ENCODE measurements around the gene C12orf42. TPM values are rescaled to one million over a fixed set of nuclear protein-coding genes. Genes with fewer than 3 reads are reported as not detected.

Gene C12orf42
- total RNA-seq, 1 donor from 2014 or later = 0.93 TPM

DNA sequence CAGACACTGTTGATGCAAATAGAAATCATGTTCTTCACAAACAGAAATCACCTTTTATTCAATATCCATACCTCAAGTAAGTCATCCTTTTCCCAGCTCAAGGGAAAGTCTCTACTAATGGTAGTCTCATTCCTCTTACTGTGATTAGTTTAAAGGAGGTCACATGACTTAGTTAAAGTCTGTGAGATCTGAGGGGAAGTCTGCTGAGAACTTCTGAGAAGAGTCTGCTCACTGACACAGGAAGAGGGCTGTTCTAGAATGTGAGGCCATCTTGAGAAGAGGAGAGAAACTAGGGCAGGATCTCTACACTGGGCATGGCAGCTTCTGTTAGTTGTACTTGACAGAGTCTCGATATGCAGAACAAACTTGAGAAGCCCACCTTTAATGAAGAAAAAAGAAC is 146.8 kb downstream of the C12orf42 start:
- intact Hi-C loops (cut with micrococcal nuclease) = no loop called here

DNA sequence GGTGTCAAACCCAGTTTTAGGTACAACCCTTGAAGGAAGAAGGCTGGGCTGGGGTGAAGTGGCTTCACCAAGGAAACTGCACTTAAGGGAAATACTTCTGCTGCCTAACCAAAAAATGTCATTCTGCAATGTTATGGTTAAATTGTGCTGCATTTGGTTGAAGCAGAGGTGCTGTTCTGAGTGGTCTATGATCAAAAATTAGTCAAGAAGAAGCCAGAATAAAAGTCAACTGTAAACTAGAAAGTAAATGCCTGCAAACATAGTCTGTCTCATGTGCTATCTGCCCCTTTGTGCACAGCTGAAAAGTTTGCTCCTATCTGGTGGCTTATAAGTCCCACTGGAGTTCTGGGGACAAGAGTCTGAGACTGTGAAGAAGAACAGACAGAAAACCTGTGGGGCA is 158.8 kb downstream of the C12orf42 start:
- intact Hi-C loops (cut with micrococcal nuclease) = no loop called here

DNA sequence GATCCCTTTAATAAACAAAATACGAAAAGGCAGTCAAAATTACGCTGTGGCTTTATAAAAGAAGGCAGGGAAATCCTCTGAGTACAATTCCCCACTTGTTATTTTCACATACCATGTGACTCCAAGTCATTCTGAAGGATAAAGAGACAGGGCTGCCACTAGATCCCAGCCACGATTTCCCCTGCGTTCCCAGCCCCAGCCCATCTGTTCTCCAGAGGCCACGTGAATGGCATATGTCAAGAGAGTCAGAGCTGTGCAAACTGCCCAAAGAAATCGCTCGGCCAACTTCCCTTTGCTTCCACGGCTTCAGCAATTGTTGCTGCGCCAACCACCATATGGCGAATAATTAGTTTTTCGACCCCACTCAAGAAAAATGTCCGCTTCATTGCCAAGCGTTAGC is 161.3 kb downstream of the C12orf42 start:
- intact Hi-C loops (cut with micrococcal nuclease) = no loop called here

DNA sequence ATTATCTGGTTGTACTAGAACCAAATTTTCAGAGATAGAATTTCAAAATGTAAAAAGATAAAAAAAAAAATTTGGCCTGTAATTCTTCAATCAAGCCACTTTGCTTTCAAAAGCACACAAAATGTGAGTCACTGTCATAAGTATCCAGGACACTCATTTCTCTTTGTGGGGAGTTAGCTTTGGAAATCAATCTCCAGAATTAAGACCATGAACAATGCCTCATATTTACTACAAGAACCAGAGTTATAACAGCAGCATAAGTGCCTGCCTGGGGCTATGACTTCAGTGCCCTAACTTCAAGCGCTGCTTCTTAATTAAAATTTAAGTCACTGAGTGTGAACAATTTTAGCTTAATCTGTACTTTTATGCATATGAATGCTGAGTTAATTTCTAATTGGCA is 162.1 kb downstream of the C12orf42 start:
- intact Hi-C loops (cut with micrococcal nuclease) = no loop called here

DNA sequence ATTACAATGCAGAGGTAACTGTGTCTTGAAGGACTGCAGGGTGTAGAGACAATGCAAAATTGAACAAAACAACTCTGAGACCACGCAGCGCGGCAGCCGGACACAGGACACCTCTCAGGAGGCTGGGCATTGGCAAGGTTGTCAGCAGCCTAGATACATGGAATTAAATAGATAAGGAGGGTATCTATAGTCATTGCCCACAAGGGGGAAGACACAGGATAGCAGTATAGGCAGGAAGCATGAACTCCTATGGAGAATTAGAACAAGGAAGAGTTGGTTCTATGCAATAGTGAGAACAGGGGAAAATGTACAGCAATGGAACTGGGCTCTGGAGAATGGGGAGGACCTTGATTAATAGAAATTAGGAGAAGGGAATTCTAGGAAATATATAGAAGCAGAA is 164.1 kb downstream of the C12orf42 start:
- intact Hi-C loops (cut with micrococcal nuclease) = no loop called here

DNA sequence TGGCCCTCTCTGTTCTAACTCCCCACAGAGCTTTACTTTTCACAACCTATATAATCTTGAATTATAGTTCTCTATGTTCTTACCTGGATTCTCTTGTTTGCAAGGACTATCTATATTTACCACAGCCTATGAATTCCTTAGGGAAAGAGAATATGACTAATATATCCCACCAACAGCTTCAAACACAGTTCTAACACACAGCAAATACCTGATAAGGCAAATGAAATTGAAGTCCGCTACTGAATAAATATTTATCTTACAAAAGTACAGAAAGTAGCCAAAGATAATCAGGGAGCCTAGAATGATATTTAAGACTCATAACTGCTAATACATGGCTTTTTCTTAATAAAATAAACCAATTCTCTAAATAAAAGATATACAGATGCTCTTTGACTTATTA is 165.1 kb downstream of the C12orf42 start:
- intact Hi-C loops (cut with micrococcal nuclease) = no loop called here

DNA sequence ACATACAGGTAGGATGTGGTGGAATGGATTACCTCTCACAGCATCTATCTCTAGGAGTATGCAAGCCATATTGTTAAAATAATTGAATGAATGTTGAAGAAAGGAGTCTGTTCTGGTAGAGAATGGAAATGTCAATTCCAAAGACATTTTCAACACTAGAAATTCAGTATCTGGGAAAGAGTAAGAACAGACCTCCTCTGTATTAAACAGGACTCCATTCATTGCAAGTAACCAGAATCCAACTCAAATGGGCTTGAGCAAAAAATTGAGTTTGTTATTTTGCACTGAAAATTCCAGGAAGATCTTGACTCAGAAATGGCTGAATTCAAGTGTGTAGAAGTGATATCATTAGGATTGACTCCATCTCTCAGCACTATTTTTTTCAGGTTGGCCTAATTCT is 168.1 kb downstream of the C12orf42 start:
- intact Hi-C loops (cut with micrococcal nuclease) = no loop called here

DNA sequence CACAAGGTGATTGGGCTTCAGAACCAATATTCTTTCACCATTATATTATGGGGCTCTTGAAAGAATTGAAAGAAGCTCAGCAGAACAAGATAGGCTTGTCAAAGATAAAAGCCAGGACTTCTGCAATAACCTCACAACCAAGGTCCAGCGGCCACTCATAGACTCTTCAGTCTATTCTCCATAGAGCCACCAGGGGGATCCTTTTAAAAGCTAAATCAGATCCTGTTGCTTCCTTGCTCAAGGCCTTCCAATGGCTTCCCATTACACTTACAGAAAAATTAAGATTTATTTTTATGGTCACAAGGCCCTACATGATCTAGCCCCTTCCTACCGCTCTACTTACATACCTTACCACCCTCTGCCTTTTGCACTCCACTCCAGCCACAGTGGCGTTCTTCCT is 169.6 kb downstream of the C12orf42 start:
- intact Hi-C loops (cut with micrococcal nuclease) = loop anchor here (1.0 kb wide), 2 partner anchors 178 to 222 kb away; no protein-coding TSS in a partner anchor

DNA sequence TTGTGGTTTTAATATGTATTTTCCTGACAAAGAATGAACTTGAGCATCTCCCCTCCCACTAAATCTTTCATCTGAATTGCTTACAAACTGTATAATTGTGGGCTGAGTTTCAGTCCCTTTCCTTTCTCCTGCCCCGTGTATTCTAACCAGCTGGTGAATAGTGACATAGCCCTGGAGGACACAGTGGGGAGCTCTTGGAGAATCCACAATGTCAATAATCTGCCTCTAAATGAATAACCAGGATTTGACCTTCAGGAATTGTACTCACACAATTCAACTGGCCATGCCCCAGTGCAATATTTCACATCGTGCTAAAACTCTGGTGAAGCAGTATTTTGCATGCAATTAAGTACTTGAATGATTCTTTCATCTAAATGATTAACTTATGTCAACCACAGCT is 177.2 kb downstream of the C12orf42 start:
- intact Hi-C loops (cut with micrococcal nuclease) = no loop called here

DNA sequence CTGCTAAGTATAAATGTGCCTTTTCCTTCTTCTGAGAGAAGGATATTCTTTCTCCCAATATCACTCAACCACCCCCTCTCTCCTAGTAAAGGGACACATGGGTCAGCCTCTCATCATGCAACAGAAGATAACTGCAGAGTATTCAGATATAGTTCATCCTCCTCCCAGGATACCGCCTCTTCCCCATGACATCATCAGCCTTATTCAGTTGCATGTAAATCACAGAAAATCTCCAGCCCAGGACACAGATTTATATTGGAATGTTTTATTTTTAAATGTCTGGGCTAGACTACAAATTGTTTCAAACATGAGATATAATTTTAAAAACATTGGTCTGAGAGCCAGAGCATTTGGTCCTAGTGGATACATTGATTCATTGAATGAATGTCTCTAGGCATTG is 178.5 kb downstream of the C12orf42 start:
- intact Hi-C loops (cut with micrococcal nuclease) = no loop called here

DNA sequence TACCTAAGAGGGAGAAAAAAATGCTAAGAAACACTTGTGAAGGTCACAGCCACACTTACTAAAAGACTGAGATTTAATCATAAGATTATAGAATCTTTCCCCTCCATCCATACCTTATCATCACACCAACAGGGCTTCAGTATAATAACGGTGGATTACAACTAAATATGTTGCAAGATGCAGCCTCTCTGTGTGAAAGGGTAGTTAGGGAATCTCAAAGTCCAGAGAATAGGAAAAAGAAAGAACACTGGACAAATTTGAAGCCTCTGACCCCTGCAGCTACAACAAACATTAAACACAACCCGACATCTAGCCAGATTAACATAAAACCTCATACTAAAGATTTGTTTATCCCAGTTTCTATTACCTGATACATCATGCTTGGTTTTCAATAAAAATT is 181.0 kb downstream of the C12orf42 start:
- intact Hi-C loops (cut with micrococcal nuclease) = no loop called here

DNA sequence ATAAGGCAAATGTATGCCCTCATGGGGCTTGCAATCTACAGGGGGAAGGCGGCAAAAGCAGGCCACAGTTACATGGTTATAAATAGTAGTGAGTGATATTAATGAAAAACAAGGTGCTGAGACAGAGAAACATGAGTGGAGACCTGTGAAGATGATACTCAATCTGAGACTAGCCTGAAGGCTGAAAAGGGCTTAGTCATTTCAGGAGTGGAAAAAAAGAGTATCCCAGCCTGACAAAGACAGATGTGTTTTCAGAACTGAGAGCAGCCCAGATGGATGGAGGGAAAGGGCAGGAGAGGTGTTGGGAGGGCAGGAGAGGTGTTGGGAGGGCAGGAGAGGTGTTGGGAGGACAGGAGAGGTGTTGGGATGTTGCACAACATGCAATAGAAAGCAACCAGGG is 181.9 kb downstream of the C12orf42 start:
- intact Hi-C loops (cut with micrococcal nuclease) = no loop called here

DNA sequence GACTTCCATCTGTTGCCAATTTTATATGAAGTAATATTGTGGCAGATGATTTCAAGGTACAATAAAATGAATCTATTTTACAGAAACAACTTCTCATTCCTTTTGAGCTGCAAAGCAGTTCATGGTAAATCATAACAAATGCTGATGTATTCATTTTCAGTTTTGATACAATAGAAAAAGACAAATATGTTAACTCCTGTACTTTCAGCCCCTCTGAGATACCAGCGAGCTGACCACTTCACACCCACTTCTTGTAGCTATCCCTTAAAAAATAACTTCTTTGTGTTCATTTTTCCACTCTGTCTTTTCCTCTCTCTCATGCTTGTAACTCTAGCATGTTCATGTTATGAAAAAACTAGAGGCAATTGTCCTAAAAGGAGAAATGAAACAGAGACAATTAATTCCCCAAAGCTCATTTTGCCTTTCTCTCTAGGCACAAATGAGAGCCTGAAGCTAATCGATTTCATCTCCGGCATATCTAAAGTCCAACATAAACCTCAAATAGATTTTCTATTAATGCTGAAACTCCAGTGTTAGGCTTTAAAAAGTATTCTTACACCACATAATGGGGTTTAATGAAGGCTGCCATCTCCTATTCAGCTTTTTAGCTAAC is 182.9 kb downstream of the C12orf42 start:
- intact Hi-C loops (cut with micrococcal nuclease) = no loop called here

DNA sequence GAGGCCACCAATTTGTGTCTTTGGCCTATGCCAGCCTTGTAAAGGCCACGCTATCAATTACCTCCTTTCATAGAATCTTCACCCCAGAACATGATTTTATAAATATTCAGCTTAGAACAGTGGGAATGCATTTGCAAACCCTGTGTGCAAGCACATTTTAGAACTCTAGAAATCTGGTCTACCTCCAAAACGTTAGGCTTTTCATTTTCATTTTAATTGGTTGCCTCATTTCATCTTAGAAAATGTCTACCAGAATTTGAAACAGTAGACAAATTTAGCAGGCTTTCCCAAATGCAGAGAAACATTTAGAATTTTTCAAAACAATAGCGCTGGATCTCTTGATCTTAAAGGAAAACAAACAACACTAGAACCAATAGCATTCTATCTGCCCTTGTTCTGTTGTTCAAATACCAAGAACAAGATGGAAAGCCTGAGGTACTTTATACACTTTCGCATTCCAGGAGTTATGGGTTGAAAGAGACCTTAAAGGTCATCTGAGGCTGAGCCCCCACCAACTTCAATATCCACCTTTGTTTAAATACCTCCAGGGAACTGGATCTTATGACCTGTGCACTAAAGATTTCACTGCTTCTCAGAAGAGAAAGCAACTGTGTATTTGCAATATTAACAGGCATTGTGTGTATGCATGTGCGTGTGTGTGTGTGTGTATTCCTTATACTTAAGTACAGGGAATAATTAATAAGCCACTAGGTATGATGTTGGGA is 185.1 kb downstream of the C12orf42 start:
- intact Hi-C loops (cut with micrococcal nuclease) = no loop called here

DNA sequence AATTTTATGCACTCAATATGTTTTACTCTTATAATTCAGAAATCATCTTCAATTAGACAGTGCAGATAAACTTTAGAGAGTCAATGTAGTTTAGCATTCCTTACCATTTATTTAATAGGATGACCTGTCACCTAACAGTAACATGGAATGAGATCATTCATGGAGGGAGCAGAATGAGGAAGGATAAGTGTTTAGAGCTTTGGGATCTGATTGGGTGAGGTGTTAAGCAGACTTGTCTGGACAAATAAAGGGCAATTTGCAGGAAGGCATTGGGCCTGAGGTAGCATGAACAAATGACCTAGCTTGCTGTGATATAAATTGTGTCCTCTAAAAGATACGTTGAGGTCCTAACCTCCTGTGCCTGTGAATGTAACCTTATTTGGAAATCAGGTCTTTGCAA is 187.4 kb downstream of the C12orf42 start:
- intact Hi-C loops (cut with micrococcal nuclease) = no loop called here

DNA sequence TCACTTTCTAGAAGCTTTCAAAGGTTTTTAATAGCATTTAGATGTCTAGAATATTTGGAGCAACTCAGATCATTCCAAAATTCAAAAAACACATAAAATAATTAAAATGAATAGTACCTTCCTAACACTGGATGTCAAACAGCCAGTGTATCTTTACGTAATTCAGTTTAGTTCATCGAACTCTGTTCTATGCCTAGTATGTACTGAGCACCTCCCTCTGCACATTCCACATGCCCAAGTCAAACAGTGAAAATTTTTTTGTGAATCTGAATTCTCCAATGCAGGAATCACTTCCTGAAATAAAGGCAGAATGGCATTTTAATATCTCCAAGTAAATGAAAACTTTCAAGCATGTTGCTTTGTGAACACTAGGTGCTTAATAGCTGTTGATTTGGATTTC is 192.3 kb downstream of the C12orf42 start:
- intact Hi-C loops (cut with micrococcal nuclease) = no loop called here

DNA sequence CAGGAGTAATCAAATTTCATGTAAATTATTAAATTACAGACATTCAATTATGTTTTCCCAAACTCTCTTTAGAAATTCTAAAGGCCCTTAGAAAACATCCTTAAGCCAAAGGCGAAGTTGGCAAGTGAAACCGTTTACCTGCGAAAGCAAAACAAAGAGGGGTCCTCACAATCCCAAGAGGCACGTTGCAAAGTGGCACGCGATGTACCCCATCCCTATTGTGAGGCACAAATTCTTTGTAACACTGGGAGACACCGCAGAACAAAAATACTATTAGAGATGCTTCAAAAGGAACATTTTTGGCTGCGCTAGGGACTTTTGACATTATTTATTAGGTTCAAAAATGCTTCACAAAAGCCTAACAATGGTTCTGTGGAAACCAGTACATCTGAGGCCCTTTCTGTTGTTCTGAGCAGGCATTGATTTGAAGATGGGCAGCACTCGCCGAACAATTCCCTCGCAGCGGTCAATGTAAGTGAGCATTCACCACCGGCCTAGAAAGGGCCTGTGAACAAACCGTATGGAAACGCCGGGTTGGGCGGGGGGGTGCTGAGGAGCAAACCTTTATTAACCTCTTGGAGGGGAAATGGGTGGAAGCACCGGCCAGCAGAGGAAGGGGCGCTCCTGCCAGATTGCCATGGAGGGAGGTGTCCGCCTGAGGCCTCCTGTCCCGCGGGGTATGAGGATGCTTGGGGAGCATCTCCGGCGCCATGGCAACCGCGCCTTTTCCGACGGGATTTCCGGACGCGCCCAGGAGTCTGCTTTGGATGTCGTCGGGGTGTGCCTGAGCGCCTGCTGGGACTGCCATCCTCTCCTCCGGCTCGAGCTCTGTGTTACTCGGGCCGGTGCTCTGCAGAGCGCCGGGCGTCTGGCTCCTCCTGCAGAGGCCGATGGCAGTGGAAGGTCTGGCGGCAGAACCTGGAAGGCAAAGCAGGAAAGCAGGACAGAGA is 193.9 kb downstream of the C12orf42 start:
- intact Hi-C loops (cut with micrococcal nuclease) = no loop called here

DNA sequence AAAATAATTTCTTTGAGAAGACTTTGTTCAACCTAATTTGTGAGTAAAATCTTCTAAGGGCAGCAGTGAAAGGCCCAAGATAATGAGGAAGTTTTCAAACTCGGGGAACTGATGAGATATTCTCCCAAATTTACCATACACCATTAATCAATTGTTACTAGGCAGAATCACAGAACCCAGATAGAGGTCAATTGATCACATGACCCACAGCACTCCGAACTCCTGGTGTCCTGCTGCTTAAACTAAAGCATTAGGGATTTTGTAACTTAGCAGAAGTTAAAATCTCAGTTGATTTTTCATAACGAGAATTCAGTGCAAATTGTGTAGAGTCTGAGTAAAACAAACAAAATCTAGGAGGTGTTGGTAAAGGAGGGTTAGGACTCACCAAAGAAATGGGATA is 207.8 kb downstream of the C12orf42 start:
- intact Hi-C loops (cut with micrococcal nuclease) = no loop called here

DNA sequence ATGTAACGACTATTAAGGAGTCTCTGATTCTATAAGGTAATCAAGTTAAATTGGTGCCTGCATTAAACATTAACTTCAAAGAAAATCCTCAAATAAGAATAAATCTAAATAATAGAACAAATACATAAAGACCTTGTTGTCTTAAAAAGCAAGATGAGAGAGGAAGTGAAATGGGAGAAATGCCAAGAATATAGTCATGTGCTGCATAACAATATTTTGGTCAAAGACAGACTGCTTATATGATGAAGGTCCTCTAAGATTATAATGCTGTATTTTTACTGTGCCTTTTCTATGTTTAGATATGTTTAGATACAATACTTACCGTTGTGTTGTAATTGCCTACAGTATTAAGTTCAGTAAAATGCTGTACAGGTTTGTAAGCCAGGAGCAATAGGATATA is 213.6 kb downstream of the C12orf42 start:
- intact Hi-C loops (cut with micrococcal nuclease) = no loop called here

DNA sequence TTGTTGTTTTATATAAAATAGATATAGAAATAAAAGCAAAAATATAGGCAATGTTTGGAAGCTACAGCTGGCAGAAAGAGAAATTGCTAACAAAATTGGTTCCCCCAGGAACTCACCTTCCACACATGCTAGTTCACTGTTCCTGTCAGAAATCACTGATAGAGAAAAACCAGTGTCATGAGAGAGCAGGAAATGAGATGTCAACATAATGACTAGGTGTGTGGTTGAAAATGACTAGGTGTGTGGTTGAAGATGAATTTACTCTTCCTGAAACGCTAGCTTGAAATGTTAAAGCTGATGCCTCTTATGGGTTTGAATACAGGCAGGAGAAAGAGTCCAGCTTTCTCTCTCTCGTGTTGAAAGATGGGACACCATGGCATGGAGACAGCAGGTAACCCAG is 216.3 kb downstream of the C12orf42 start:
- intact Hi-C loops (cut with micrococcal nuclease) = loop anchor here (1.0 to 10.0 kb wide), 9 partner anchors 10 to 1219 kb away; partner anchors contain the start of gene WASHC3

DNA sequence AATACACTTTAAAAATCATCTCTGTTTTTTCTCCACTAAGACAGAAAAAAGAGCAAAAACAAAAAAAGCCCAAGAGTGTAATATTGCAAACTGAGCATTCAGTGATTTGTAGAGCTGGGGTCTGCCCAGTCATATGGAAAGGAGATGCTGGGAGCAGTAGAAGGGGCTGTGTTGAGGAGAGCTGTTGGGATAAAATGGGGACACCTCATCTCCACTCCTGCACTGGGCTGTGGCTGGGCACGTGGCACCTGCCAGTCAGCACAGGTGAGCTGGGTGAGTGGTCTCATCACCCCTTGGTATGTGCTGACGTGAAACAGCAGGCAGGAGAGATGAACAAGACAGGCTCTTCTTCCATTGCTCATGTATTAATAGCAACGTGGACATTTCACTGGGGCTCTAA is 217.4 kb downstream of the C12orf42 start:
- intact Hi-C loops (cut with micrococcal nuclease) = loop anchor here (2.0 to 10.0 kb wide), 7 partner anchors 16 to 1218 kb away; partner anchors contain the start of gene WASHC3

DNA sequence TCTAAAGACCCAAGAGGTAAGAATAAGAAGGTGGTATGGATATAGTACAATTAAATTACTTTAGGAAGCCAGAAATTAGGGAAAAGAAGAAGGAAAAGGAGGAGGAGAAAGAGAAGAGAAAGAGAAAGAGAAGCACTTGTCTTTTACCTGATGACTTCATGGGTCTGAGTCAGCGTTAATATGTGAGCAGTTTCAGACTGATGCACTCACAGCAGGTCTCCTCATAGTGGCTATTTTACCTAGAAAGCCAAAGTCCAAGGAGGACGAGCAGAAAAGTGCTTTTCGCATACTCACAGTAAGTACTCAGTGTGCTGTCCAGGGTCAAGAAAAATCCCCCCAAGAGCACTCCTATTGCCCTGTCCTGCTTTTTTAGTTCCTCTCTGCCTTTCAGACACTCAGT is 222.1 kb downstream of the C12orf42 start:
- intact Hi-C loops (cut with micrococcal nuclease) = loop anchor here (10.0 kb wide), 2 partner anchors 651 to 799 kb away; no protein-coding TSS in a partner anchor
